ENCODE results near the gene ACOT9. TPM values are rescaled to one million over a fixed set of nuclear protein-coding genes. Genes with fewer than 3 reads are reported as not detected.
"Not testable (repeated sequence)": the region's sequence is repeated elsewhere in the genome, so short reads cannot be mapped to it uniquely, and the experiment has no call there.

ACOT9 gene
- total RNA-seq, 1 experiment from 2014 or later, result 47.0 TPM

DNA sequence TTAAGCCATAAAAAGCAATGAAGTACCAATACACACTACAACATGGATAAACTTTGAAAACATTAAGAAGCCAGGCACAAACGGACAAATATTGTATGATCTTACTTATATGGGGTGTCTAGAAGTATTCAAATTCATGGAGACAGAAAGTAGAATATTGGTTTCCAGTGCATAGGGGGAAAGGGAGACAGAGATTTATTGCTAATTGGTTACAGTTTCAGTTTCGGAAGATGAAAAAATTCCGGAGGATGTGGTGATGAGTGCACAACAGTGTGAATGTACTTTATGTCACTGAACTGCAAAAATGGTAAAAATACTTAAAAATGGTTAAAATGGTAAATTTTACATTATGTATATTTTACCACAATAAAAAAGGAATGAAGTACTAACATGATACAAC is 80.9 kb downstream of the ACOT9 start:
- H3K27ac ChIP-seq, result no peak overlapping the region
- intact Hi-C loops (cut with micrococcal nuclease; ENCODE audit: unreplicated experiment), result no loop called here
- H3K4me3 ChIP-seq, result no peak overlapping the region
- ChIA-PET POLR2A (ENCODE audit: unreplicated experiment) (no interaction called here), CTCF (no interaction called here)
- peaks cover 5% of the 10 kb centered on the region; the same call in 1 of the 2 replicates for H3F3A ChIP-seq (ENCODE audit: insufficient read depth, low read depth)
- no peaks in the 10 kb centered on the region for H4K20me1 ChIP-seq (ENCODE audit: insufficient read depth)
- no peaks in the 10 kb centered on the region for H3K79me2 ChIP-seq (ENCODE audit: low read depth)
- BruUV-seq (replicated peaks), result no TSS peak
- H3K4me1 ChIP-seq (replicated peaks; ENCODE audit: insufficient read depth), result peaks cover 6% of the 10 kb centered on the region; the same call in 1 of the 2 replicates
- no peak overlapping the region for H2AFZ ChIP-seq
- no peaks in the 10 kb centered on the region for H3K27me3 ChIP-seq (ENCODE audit: insufficient read depth, low read depth)
- no peak for DNase-seq
- TF ChIP-seq EZH2 (IDR thresholded peaks at IDR 0.05; ENCODE audit: low read depth), result no peak
- TF ChIP-seq, protein P1, sequence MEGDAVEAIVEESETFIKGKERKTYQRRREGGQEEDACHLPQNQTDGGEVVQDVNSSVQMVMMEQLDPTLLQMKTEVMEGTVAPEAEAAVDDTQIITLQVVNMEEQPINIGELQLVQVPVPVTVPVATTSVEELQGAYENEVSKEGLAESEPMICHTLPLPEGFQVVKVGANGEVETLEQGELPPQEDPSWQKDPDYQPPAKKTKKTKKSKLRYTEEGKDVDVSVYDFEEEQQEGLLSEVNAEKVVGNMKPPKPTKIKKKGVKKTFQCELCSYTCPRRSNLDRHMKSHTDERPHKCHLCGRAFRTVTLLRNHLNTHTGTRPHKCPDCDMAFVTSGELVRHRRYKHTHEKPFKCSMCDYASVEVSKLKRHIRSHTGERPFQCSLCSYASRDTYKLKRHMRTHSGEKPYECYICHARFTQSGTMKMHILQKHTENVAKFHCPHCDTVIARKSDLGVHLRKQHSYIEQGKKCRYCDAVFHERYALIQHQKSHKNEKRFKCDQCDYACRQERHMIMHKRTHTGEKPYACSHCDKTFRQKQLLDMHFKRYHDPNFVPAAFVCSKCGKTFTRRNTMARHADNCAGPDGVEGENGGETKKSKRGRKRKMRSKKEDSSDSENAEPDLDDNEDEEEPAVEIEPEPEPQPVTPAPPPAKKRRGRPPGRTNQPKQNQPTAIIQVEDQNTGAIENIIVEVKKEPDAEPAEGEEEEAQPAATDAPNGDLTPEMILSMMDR (conservative IDR thresholded peaks at IDR 0.05), result no peak
- H3K9me2 ChIP-seq (ENCODE audit: insufficient read depth), result no peaks in the 10 kb centered on the region
- no peak overlapping the region for H3K4me2 ChIP-seq
- no peaks in the 10 kb centered on the region for H3K9me3 ChIP-seq (ENCODE audit: insufficient read depth, low read depth)
- H3K36me3 ChIP-seq (ENCODE audit: low read depth), result no peaks in the 10 kb centered on the region

DNA sequence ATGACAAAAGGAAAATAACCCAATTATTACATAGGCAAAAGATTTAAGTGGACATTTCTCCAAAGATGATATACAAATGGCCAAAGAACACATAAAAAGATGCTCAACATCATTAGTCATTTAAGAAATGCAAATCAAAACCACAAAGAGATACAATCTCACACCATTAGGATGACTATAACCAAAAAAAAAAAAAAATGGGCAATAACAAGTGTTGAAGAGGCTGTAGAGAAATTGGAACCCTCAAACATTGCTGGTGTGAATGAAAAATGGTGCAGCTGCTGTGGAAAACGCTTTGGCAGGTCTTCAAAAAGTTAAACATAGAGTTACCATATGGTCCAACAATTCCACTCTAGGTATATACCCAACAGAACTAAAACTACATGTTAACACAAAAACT is 81.4 kb downstream of the ACOT9 start:
- CTCF ChIA-PET, result no interaction called here
- Histone ChIP-seq H3K4me3 (no peak overlapping the region), H3K36me3 (ENCODE audit: low read depth) (no peaks in the 10 kb centered on the region), H3K4me1 (replicated peaks; ENCODE audit: insufficient read depth) (peaks cover 2% of the 10 kb centered on the region; the same call in 1 of the 2 replicates), H3K27me3 (ENCODE audit: insufficient read depth, low read depth) (no peaks in the 10 kb centered on the region), H3F3A (ENCODE audit: insufficient read depth, low read depth) (peaks cover 2% of the 10 kb centered on the region; the same call in 1 of the 2 replicates), H3K9me3 (ENCODE audit: insufficient read depth, low read depth) (no peaks in the 10 kb centered on the region), H4K20me1 (ENCODE audit: insufficient read depth) (no peaks in the 10 kb centered on the region), H3K27ac (no peak overlapping the region), H3K4me2 (no peak overlapping the region), H3K79me2 (ENCODE audit: low read depth) (no peaks in the 10 kb centered on the region), H2AFZ (no peak overlapping the region), H3K9me2 (ENCODE audit: insufficient read depth) (no peaks in the 10 kb centered on the region)
- intact Hi-C loops (cut with micrococcal nuclease; ENCODE audit: unreplicated experiment), result no loop called here
- POLR2A ChIA-PET (ENCODE audit: unreplicated experiment), result no interaction called here
- TF ChIP-seq, protein P1 (conservative IDR thresholded peaks at IDR 0.05), result no peak
- TF ChIP-seq EZH2 (IDR thresholded peaks at IDR 0.05; ENCODE audit: low read depth), result no peak
- no peak for DNase-seq
- no TSS peak for BruUV-seq (replicated peaks)

DNA sequence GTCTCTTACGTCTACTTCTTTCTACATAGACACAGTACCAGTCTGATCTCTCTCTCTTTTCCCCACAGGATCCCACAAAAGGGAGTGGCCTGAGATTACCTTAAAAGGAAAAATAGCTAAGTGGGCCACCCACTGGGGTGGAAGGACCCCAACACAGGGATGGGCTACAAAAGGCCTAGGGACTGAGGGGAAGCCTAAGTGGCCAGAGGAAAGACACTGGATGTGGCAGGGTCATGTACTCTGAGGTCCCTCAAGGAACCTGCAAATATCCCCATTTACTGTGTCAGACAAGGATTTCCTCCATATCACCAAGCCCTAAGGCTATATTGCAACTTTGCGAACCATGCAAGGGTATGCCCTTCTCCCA is 82.3 kb downstream of the ACOT9 start:
- intact Hi-C loops (cut with micrococcal nuclease; ENCODE audit: unreplicated experiment), result no loop called here
- Histone ChIP-seq H3K4me3 (no peak overlapping the region), H3K4me1 (replicated peaks; ENCODE audit: insufficient read depth) (no peaks in the 10 kb centered on the region), H3K27ac (no peak overlapping the region), H3F3A (ENCODE audit: insufficient read depth, low read depth) (no peaks in the 10 kb centered on the region), H3K36me3 (ENCODE audit: low read depth) (no peaks in the 10 kb centered on the region), H3K27me3 (ENCODE audit: insufficient read depth, low read depth) (no peaks in the 10 kb centered on the region), H4K20me1 (ENCODE audit: insufficient read depth) (no peaks in the 10 kb centered on the region), H3K9me3 (ENCODE audit: insufficient read depth, low read depth) (no peaks in the 10 kb centered on the region), H3K9me2 (ENCODE audit: insufficient read depth) (no peaks in the 10 kb centered on the region), H3K4me2 (no peak overlapping the region), H3K79me2 (ENCODE audit: low read depth) (no peaks in the 10 kb centered on the region), H2AFZ (no peak overlapping the region)
- TF ChIP-seq EZH2 (IDR thresholded peaks at IDR 0.05; ENCODE audit: low read depth), result no peak
- TF ChIP-seq, protein P1 (conservative IDR thresholded peaks at IDR 0.05), result no peak
- BruUV-seq (replicated peaks), result no TSS peak
- DNase-seq, result no peak
- ChIA-PET POLR2A (ENCODE audit: unreplicated experiment) (no interaction called here), CTCF (no interaction called here)

DNA sequence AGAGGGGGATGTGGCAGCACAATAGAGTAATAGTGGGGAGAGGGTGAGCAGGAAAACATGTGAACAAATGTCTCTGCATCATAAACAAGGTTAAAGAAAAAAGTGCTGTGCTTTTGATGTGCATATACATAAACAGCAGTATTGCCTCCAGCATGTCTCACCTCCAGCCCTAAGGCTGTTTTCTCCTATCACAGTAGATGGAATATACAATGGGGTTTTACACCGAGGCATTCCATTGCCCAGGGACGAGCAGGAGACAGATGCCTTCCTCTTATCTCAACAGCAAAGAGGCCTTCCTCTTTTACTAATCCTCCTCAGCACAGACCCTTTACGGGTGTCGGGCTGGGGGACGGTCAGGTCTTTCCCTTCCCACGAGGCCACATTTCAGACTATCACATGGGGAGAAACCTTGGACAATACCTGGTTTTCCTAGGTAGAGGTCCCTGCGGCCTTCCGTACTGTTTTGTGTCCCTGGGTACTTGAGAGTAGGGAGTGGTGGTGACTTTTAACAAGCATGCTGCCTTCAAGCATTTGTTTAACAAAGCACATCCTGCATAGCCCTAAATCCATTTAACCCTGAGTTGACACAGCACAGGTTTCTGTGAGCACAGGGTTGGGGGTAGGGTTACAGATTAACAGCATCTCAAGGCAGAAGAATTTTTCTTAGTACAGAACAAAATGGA is 82.9 kb downstream of the ACOT9 start:
- DNase-seq; H2AFZ ChIP-seq; intact Hi-C loops (cut with micrococcal nuclease; ENCODE audit: unreplicated experiment); H3F3A ChIP-seq (ENCODE audit: insufficient read depth, low read depth); H4K20me1 ChIP-seq (ENCODE audit: insufficient read depth); H3K9me2 ChIP-seq (ENCODE audit: insufficient read depth); H3K27ac ChIP-seq; H3K9me3 ChIP-seq (ENCODE audit: insufficient read depth, low read depth); H3K4me1 ChIP-seq (replicated peaks; ENCODE audit: insufficient read depth); CTCF ChIA-PET; H3K4me2 ChIP-seq; H3K4me3 ChIP-seq; H3K79me2 ChIP-seq (ENCODE audit: low read depth); BruUV-seq (replicated peaks); H3K36me3 ChIP-seq (ENCODE audit: low read depth); H3K27me3 ChIP-seq (ENCODE audit: insufficient read depth, low read depth); POLR2A ChIA-PET (ENCODE audit: unreplicated experiment): not testable (repeated sequence)
